8988T (cell line): ENCODE results near the gene SYNPO.

ENCODE experiments used
- DNase-seq: peaks from one replicate; pipeline ENCODE4 v3.0.0; 2011

SYNPO gene

DNA sequence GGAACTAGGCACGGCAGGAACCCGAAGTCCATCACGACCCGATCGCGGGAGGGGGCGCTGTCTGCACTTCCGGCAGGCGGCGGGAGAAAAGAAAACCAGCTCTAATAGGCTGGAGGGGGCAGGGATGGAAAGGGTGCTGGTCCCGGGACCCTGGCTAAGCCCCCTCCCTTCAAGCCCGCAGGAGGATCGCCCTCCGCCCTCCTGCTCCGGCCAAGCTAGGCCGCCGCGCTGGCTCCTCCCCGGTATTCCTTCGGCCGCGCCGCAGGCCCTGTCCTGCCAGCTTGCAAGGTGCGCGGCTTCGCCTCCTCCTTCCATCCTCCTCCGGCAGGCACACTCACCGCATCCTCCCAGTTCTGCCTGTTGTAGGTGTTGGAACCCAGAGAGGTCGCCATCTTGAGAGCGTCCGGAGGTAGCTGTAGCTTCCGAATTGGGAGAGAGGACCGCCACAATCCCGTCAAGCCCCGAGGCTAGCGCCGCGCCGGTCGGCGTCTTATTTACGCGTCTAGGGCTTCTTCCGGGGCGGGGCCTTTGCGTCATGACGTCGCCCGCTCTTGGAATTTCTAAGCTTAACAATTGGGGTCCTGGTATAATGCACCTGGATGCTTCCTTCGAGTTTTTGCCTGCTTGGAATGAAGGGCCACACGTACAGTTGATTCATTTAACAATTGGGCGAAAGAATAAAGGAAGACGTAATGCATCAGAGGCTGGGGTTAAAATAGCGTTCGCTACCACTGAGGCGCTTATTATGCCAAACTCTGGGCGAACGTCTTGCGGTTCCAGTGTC, 60.3 kb downstream of the SYNPO start, which contains the start of gene RBM22:
Gene RBM22 (minus strand): TSS at position 469 of the 784 bp plus-strand sequence. CDS start 77 bp downstream, at position 392.
- DNase-seq, result peak; percentile 37

DNA sequence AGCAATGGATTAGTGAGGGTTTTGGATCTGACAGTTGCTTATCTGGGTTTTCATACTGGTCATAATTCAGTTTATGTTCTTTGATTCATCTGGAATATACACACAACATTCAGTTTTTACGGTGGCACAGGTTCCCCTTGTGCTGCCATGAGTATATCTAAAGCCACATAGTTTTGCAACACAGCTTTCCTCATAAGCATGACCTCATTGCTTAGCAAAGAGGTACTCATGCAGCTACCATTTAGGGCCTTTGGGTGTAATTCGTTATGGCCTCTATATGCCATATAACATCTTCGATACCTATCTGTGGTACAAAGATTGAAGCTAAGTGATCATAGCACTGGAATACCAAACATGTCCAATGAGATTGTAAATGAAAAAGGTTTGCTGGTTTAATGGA, 63.3 kb downstream of the SYNPO start:
- DNase-seq, result no peak

DNA sequence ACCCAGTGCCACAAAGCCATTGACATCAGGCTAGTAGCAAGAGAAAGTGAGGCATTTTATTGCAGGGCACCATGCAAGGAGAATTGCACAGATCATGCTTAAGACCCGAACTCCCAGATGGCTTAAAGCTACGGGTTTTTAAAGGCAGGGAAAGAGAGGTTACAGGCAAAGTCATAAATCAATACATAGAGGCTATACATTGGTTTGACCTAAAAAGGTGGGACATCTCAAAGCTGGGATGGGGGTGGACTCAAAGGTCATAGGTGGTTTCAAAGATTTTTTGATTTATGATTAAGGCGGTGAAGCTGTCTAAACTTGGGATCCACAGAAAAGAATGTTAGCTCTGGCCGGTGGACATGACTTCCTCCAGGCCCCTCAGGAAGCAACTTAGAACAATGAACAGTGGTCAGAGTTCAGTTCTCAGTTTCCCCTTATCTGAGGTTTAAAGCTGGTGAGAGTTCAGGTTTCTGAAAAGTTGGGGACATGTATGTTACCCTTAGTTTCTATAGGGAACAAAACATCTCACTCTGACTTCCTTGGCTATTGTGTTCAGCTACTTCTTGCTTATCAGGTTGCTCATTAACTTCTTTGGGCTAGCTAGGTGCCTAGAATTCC, 66.4 kb downstream of the SYNPO start:
- DNase-seq, result no peak
